Measurements from ENCODE around the gene FAM174C. TPM values are rescaled to one million over a fixed set of nuclear protein-coding genes. Genes with fewer than 3 reads are reported as not detected.
A peak's percentile ranks its signal among the peaks of the same experiment; 100 is the strongest.

Gene FAM174C
- total and polyA plus RNA-seq, 10 of the 15 experiments (the other 5 are each of a cell fraction or from before 2014, with no cell fraction given), result 0.89 to 94.6 (median 43.6) TPM

GRCh38 chr19:1260749-1261537, 14.4 kb upstream of the FAM174C start:
- Histone ChIP-seq H4K20me1 (ENCODE audit: control insufficient read depth, insufficient read depth) (no peaks in the 10 kb centered on the region), H3K27ac (ENCODE audit: control insufficient read depth, insufficient read depth) (peak overlapping the region; percentile 96), H3K4me3 (peak overlapping the region; percentile 92), H3K36me3 (ENCODE audit: control insufficient read depth in 2 of 2, insufficient read depth in 2 of 2, low read length in 1 of 2) (peaks cover under 1 to 8% of the 10 kb centered on the region in 2 experiments; a peak in 3 of 4 replicates), H3K9me3 (replicated peaks; ENCODE audit: control insufficient read depth, insufficient read depth, low read length) (no peaks in the 10 kb centered on the region), H3K4me2 (ENCODE audit: control insufficient read depth, insufficient read depth) (peak overlapping the region; percentile 98), H3K9ac (ENCODE audit: control insufficient read depth, insufficient read depth, low read length) (peak overlapping the region; percentile 78), H2AFZ (ENCODE audit: control insufficient read depth, low read depth, low read length) (no peak overlapping the region; the same call in 1 of the 2 replicates), H3K79me2 (ENCODE audit: control insufficient read depth, insufficient read depth, low read length) (peaks cover 35% of the 10 kb centered on the region), H3K27me3 (replicated peaks in 1 of 2; ENCODE audit: control insufficient read depth in 2 of 2, insufficient read depth in 2 of 2, low read length in 1 of 2) (no peaks in the 10 kb centered on the region), H3K4me1 (ENCODE audit: control insufficient read depth, insufficient read depth, low read length) (peaks cover 55% of the 10 kb centered on the region)
- no TSS peak for BruUV-seq (replicated peaks)
- peak; percentile 69 for ATAC-seq
- in situ Hi-C loops (cut with MboI), result loop anchor here (10.0 kb wide), 1 partner anchor 824 kb away; no protein-coding TSS in a partner anchor
- ChIA-PET RAD21 (ENCODE audit: unreplicated experiment) (interaction anchor here (1.5 to 3.8 kb wide), 3 partner anchors 8 to 158 kb away, joined by 3 to 24 read pairs (median 11); partner anchors contain the start of gene CIRBP), CTCF (interaction anchor here (2.5 kb wide), 1 partner anchor 17 kb away, joined by 16 read pairs; no protein-coding TSS in a partner anchor), SMC1A (ENCODE audit: uncharacterized antibody, unreplicated experiment) (interaction anchor here (1.0 to 1.8 kb wide), 2 partner anchors 8 to 213 kb away, joined by 3 to 6 read pairs; no protein-coding TSS in a partner anchor), POLR2A (interaction anchor here (0.6 to 3.6 kb wide), 4 partner anchors 8 to 83 kb away, joined by 5 to 29 read pairs (median 8); partner anchors contain the start of gene CIRBP)
- peak; percentile 62 for FAIRE-seq
- peak; percentile 85 for DNase-seq (ENCODE audit: low read depth, low spot score)
- intact Hi-C loops (cut with micrococcal nuclease; ENCODE audit: unreplicated experiment), result loop anchor here (1.0 kb wide), 1 partner anchor 8 kb away; the partner anchor contains the start of gene CIRBP
- under 1% methylated on average over 82 of the region's 83 CpGs for WGBS (ENCODE audit: insufficient coverage, insufficient replicate concordance, low lambda C conversion rate, missing lambda C conversion rate)
- TF ChIP-seq BCL3 (IDR thresholded peaks at IDR 0.05; ENCODE audit: borderline replicate concordance, insufficient read depth, low read depth, low read length, poor library complexity, severe bottlenecking) (no peak), RAD21 (IDR thresholded peaks at IDR 0.05; ENCODE audit: insufficient read depth, low read depth, low read length) (no peak), FOXK2 (IDR thresholded peaks at IDR 0.05) (no peak), POLR2AphosphoS2 (IDR thresholded peaks at IDR 0.05; ENCODE audit: low read depth, low read length) (no peak), ZBTB11 (CRISPR knock-in tag; IDR thresholded peaks at IDR 0.05) (no peak), MYC (IDR thresholded peaks at IDR 0.05; ENCODE audit: insufficient read depth, insufficient read length, insufficient replicate concordance, low read length, severe bottlenecking) (no peak), ZNF217 (IDR thresholded peaks at IDR 0.05) (no peak; the same call in 1 of the 2 replicates), MXI1 (IDR thresholded peaks at IDR 0.05; ENCODE audit: low read depth, low read length) (peak; percentile 46; the same call in 1 of the 2 replicates), IRF5 (IDR thresholded peaks at IDR 0.05; ENCODE audit: borderline replicate concordance) (no peak), ZBTB40 (IDR thresholded peaks at IDR 0.05; ENCODE audit: borderline replicate concordance) (no peak; the same call in 1 of the 2 replicates)

Data from GM12878 (cell line).